GM18498 (cell line): ENCODE results near the gene CASP8.

ENCODE experiments used
- ATAC-seq: cut with Tn5 transposase; IDR thresholded peaks from one replicate; pipeline ENCODE4 v1.9.1; 2021; ENCODE audit warnings: mild to moderate bottlenecking, moderate library complexity; ENCODE audit not compliant: unreplicated experiment

Gene CASP8

GRCh38 chr2:201322772-201323171 lies 62.4 kb downstream of the CASP8 start:
- no peak for ATAC-seq

GRCh38 chr2:201327678-201328077 lies 67.3 kb downstream of the CASP8 start:
- no peak for ATAC-seq

- ATAC-seq: no peak
Observed at GRCh38 chr2:201329409-201329808, 69.1 kb downstream of the CASP8 start.
